Ascending aorta (tissue), 2 donors: ENCODE data around the gene DNAAF3. TPM values are rescaled to one million over a fixed set of nuclear protein-coding genes. Genes with fewer than 3 reads are reported as not detected.
"Not testable (repeated sequence)": the region's sequence is repeated elsewhere in the genome, so short reads cannot be mapped to it uniquely, and the experiment has no call there.

Experiments used
- DNase-seq, 2 donors: peaks; one replicate each; pipeline ENCODE4 v3.0.0-alpha.2; 2019; ENCODE audit warnings: low spot score in 2 of 2
- H3K27ac ChIP-seq, 2 donors: fragments of 200-600 bp; sonication (generic); one replicate each; pipeline ENCODE4 v1.5.1; 2016 to 2017; ENCODE audit warnings: mild to moderate bottlenecking in 1 of 2
- H3K27me3 ChIP-seq: fragments of 200-600 bp; sonication (generic); one replicate; pipeline ENCODE4 v1.5.1; 2017
- H3K36me3 ChIP-seq, 2 donors: fragments of 200-600 bp; sonication (generic); one replicate each; pipeline ENCODE4 v1.5.1; 2016
- H3K4me1 ChIP-seq, 2 donors: fragments of 200-600 bp; sonication (generic); one replicate each; pipeline ENCODE4 v1.5.1; 2016 to 2017; ENCODE audit warnings: mild to moderate bottlenecking in 1 of 2
- H3K4me3 ChIP-seq, 2 donors: fragments of 200-600 bp; sonication (generic); one replicate each; pipeline ENCODE4 v1.5.1; 2016 to 2017; ENCODE audit warnings: mild to moderate bottlenecking in 1 of 2
- H3K9me3 ChIP-seq, 2 donors: fragments of 200-600 bp; sonication (generic); one replicate each; pipeline ENCODE4 v1.5.1; 2016
- intact Hi-C: fragments of 100-400 bp; cut with DNase I; formaldehyde crosslinking; loops from one replicate; pipeline ENCODE4 v1.15.1; 2023
- total RNA-seq: library from RNA; depleted of rRNA; stranded (reverse); fragments of >200 nt; gene quantifications from one replicate; pipeline ENCODE4 v1.1.0, GENCODE V29; 2016
- TF ChIP-seq, protein P1 (sequence below), 3 experiments: fragments of 200-600 bp in 2 of 3; fragments of 450-650 bp in 1 of 3; sonication (generic) in 2 of 3; IDR thresholded peaks; one replicate each; pipeline ENCODE4 v1.5.1; 2016 to 2019; ENCODE audit warnings: antibody characterized with exemption in 3 of 3, mild to moderate bottlenecking in 1 of 3, moderate library complexity in 1 of 3

DNAAF3 gene
- total RNA-seq, 1 donor from 2014 or later: not detected

DNA sequence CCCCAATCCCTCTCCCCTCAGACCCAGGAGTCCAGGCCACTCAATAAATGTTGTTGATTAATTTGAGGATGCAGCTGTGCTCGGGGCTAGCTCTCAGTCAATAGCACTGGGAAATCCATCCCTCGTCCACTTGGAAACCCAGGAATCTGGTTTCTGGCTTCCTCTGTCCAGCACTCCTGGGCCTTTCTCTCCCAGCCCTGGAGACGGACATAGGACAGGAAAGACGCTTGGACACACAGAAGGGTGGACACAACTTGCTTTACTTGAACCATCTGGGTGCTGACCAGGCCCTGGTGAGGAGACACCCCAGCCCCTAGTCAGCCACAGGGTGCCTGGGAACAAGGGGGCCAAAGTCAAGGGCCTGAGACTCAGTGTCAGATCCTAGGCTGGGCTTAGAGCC is 8.0 kb downstream of the DNAAF3 start:
- Histone ChIP-seq H3K36me3 (no peaks in the 10 kb centered on the region), H3K9me3 (no peaks in the 10 kb centered on the region), H3K27me3 (peaks cover 32% of the 10 kb centered on the region), H3K4me1 (no peaks in the 10 kb centered on the region), H3K27ac (no peak overlapping the region), H3K4me3 (no peak overlapping the region)
- TF ChIP-seq, protein P1, sequence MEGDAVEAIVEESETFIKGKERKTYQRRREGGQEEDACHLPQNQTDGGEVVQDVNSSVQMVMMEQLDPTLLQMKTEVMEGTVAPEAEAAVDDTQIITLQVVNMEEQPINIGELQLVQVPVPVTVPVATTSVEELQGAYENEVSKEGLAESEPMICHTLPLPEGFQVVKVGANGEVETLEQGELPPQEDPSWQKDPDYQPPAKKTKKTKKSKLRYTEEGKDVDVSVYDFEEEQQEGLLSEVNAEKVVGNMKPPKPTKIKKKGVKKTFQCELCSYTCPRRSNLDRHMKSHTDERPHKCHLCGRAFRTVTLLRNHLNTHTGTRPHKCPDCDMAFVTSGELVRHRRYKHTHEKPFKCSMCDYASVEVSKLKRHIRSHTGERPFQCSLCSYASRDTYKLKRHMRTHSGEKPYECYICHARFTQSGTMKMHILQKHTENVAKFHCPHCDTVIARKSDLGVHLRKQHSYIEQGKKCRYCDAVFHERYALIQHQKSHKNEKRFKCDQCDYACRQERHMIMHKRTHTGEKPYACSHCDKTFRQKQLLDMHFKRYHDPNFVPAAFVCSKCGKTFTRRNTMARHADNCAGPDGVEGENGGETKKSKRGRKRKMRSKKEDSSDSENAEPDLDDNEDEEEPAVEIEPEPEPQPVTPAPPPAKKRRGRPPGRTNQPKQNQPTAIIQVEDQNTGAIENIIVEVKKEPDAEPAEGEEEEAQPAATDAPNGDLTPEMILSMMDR (IDR thresholded peaks at IDR 0.05): no peak
- DNase-seq: no peak
- intact Hi-C loops: no loop called here

DNA sequence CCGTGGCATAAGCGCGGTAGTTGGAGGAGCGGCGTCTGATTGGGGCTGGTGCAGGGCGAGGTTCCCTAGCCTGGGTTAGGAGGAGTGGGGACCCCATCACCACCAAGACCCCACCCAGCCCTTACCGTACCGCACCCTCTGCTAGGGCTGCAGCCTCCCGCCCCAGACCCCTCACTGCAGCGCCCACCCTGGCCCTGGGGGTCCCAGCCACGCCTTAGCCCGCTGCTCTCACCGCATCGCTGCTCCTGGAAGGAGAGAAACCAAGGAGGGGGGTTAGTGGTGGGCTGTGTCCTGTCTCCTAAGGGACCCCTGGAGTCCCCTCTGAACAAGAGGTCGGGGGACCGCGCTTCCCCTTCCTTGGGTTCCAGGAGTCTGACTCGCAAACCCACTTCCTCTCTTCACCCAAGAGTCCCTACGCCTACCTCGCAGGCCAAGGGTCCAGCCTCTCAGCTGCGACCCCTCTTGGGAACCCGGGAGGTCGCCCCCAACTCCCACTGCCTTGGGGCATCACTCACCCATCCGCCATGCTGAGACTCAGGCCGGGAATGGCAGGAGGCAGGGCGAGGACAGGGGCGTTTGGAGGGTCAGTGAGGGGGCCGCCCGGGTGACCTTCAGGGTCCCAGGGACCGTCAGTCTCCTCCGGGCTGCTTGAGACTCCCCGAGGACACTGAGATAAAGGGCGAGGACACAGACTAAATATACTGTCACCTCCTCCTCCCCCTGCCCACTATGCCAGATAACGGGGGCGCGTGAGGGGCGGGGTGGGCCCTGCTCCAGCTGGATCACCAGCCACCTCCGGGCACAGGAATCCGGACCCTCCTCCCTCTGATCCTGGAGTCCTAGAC is 9.1 kb downstream of the DNAAF3 start, which contains the start of gene TNNI3:
TNNI3 (minus strand) TSS at position 669 of the 845 bp plus-strand sequence; CDS start at position 526, 143 bp downstream.
- no peaks in the 10 kb centered on the region for H3K9me3 ChIP-seq
- TF ChIP-seq, protein P1 (IDR thresholded peaks at IDR 0.05): no peak
- no peaks in the 10 kb centered on the region for H3K4me1 ChIP-seq
- no peaks in the 10 kb centered on the region for H3K36me3 ChIP-seq
- DNase-seq: no peak
- peaks cover 30% of the 10 kb centered on the region for H3K27me3 ChIP-seq
- intact Hi-C loops: no loop called here
- no peak within 1 kb of the TSS for H3K4me3 ChIP-seq
- no peak within 1 kb of the TSS for H3K27ac ChIP-seq

DNA sequence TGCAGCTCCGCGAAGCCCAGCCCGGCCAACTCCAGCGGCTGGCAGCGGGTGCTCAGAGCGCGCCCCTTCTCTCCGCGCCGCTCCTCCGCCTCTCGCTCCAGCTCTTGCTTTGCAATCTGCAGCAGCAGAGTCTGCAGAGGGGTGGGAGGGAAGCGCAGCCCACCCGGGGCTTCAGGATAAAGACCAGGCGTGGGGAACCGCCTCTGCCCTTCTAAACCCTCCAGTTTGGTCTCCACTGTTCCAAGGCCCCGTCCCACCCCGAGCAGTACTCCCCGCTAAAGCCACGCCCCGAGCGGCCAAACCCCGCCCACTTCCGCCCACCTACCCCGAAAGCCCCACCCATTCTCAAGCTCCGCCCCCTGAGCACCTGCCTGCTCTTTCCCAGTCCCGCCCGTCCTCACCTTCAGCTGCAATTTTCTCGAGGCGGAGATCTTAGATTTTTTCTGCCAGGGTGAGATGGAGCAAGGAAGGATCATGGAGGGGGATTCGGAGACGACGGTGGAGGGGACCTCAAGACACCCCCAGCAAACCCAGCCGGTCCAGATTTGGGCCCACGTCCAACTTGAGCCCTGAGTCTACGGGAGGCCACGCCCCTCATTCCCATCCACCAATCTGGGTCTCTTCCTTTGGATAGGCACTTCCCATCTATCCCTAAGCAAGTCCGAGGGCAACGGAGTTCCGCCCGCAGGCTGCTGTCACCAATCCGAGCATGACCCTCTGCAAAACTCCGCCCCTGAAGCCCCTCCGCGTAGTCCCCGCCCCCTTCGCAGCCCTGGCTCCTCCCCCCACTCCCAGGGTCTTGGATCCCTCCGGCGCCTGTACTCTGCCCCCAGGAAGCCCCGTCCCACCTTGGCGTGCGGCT is 10.0 kb downstream of the DNAAF3 start:
- no peak for DNase-seq
- no peaks in the 10 kb centered on the region for H3K4me1 ChIP-seq
- no peaks in the 10 kb centered on the region for H3K9me3 ChIP-seq
- intact Hi-C loops: no loop called here
- H3K36me3 ChIP-seq: no peaks in the 10 kb centered on the region
- no peak overlapping the region for H3K4me3 ChIP-seq
- H3K27me3 ChIP-seq: peaks cover 22% of the 10 kb centered on the region
- TF ChIP-seq, protein P1 (IDR thresholded peaks at IDR 0.05): no peak
- no peak overlapping the region for H3K27ac ChIP-seq

DNA sequence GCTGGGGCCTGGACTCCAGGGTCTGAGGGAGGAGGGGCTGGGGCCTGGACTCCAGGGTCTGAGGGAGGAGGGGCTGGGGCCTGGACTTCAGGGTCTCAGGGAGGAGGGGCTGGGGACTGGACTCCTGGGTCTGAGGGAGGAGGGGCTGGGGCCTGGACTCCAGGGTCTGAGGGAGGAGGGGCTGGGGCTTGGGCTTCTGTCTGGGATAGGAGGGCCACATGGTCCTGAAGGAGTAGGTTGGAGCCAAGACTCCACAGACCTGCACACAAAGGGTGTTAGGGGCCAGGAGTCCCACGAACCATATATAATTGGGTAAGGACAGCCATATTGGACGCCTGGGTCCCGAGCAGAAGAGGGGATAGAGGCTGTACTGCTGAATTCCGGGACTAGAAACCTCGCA is 10.6 kb downstream of the DNAAF3 start:
- H3K36me3 ChIP-seq, H3K27ac ChIP-seq, intact Hi-C loops, H3K4me3 ChIP-seq, DNase-seq, H3K9me3 ChIP-seq, H3K4me1 ChIP-seq: not testable (repeated sequence)
- H3K27me3 ChIP-seq: peaks cover 15% of the 10 kb centered on the region

DNA sequence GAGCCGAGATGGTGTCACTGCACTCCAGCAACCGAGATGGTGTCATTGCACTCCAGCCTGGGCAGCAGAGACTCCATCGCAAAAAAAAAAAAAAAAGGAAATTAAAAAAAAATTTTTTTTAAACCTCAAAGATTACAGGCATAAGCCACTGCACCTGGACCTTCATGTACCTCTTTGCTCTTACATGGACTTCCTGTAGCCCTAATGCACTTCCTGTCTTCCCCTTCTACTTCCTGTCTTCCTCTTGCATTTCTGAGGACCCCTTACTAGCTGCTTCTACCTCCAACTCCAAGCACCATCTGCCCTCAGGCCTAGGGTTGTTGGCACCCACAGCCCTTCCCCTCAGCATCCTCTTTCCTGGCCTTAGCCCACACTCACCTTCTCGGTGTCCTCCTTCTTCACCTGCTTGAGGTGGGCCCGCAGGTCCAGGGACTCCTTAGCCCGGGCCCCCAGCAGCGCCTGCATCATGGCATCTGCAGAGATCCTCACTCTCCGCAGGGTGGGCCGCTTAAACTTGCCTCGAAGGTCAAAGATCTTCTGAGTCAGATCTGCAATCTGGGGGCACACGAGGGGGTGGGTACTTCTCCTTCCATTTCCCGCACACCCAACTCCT is 12.7 kb downstream of the DNAAF3 start:
- no peaks in the 10 kb centered on the region for H3K36me3 ChIP-seq
- H3K27ac ChIP-seq: no peak overlapping the region
- no peak overlapping the region for H3K4me3 ChIP-seq
- intact Hi-C loops: no loop called here
- no peaks in the 10 kb centered on the region for H3K4me1 ChIP-seq
- DNase-seq: no peak
- no peaks in the 10 kb centered on the region for H3K9me3 ChIP-seq
- TF ChIP-seq, protein P1 (IDR thresholded peaks at IDR 0.05): no peak
- peaks cover 9% of the 10 kb centered on the region for H3K27me3 ChIP-seq
